AG08396 (cell line): ENCODE results near the gene PUM1.
"Not testable (repeated sequence)": the region's sequence is repeated elsewhere in the genome, so short reads cannot be mapped to it uniquely, and the experiment has no call there.

ENCODE experiments used
- DNase-seq: peaks from one replicate; pipeline ENCODE4 v3.0.0; 2012; ENCODE audit warnings: low spot score, mixed read lengths

PUM1 gene

GRCh38 chr1:30964706-30965105, 100.8 kb downstream of the PUM1 start:
- DNase-seq, result no peak

- no peak for DNase-seq
Measured at GRCh38 chr1:30962609-30963508, 102.7 kb downstream of the PUM1 start.

- DNase-seq, result no peak
Measured at GRCh38 chr1:30957560-30958222, 107.8 kb downstream of the PUM1 start.

GRCh38 chr1:30955448-30956015, 110.0 kb downstream of the PUM1 start:
- peak; percentile 49 for DNase-seq

GRCh38 chr1:30953685-30954084, 111.8 kb downstream of the PUM1 start:
- DNase-seq, result no peak

GRCh38 chr1:30952098-30952497, 113.4 kb downstream of the PUM1 start:
- DNase-seq, result no peak

GRCh38 chr1:30950700-30951099, 114.8 kb downstream of the PUM1 start:
- DNase-seq, result no peak

- no peak for DNase-seq
Measured at GRCh38 chr1:30950053-30950452, 115.5 kb downstream of the PUM1 start.

GRCh38 chr1:30949487-30949838, 116.1 kb downstream of the PUM1 start:
- DNase-seq, result not testable (repeated sequence)

- not testable (repeated sequence) for DNase-seq
Measured at GRCh38 chr1:30948813-30949486, 116.6 kb downstream of the PUM1 start.

- no peak for DNase-seq
Measured at GRCh38 chr1:30948278-30948677, 117.2 kb downstream of the PUM1 start.

GRCh38 chr1:30947212-30947611, 118.3 kb downstream of the PUM1 start:
- DNase-seq, result no peak

GRCh38 chr1:30942326-30942963, 123.1 kb downstream of the PUM1 start:
- no peak for DNase-seq

- no peak for DNase-seq
Measured at GRCh38 chr1:30940541-30940940, 125.0 kb downstream of the PUM1 start.

GRCh38 chr1:30936541-30937171, 128.9 kb downstream of the PUM1 start:
- DNase-seq, result no peak

- DNase-seq, result not testable (repeated sequence)
Measured at GRCh38 chr1:30935758-30936157, 129.8 kb downstream of the PUM1 start.

- DNase-seq, result no peak
Measured at GRCh38 chr1:30934613-30935012, 130.9 kb downstream of the PUM1 start.

- DNase-seq, result peak; percentile 58
Measured at GRCh38 chr1:30933874-30934252, 131.7 kb downstream of the PUM1 start.

GRCh38 chr1:30930631-30931173, 134.8 kb downstream of the PUM1 start:
- no peak for DNase-seq

- DNase-seq, result no peak
Measured at GRCh38 chr1:30929944-30930525, 135.5 kb downstream of the PUM1 start.
